ENCODE measurements around the gene SIPA1L3.

SIPA1L3 gene

DNA sequence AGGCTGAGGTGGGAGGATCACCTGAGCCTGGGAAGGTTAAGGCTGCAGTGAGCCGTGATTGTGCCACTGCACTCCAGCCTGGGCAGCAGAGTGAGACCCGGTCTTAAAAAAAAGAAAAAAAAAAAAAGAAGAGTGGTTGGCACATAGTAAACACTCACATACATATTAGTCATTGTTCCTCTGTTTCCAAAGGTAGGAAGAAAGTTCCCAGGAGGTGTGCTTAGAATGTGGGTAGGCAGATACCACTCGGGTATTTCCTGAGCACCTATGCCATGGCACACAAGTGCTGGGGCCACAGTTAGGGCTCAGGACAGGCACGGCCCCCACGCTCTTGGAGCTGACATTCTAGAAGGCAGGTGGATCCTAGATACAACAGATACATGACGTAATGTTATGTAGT, 41.4 kb downstream of the SIPA1L3 start:
- DNase-seq (ENCODE audit: low spot score), result no peak

- DNase-seq (ENCODE audit: low spot score), result no peak
These were observed 43.6 kb downstream of the SIPA1L3 start for GRCh38 chr19:37950471-37951175.

DNA sequence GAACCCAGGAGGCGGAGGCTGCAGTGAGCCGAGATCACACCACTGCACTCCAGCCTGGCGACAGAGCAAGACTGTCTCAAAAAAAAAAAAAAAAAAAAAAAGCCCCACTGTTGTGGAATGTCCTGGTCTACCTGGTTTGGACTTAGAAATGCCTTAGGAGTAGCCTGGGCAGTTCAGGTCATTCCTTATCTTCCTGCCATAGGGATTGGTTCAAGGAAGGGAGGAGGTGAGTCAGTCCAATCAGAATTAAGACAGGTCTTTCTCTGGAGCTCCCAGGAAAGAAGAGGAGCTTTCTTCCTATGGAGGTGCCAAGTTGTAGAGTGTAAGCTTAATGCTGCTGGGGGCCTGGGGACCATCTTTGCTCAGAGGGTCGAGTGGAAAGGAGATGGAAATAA, 44.8 kb downstream of the SIPA1L3 start:
- DNase-seq (ENCODE audit: low spot score), result no peak

DNA sequence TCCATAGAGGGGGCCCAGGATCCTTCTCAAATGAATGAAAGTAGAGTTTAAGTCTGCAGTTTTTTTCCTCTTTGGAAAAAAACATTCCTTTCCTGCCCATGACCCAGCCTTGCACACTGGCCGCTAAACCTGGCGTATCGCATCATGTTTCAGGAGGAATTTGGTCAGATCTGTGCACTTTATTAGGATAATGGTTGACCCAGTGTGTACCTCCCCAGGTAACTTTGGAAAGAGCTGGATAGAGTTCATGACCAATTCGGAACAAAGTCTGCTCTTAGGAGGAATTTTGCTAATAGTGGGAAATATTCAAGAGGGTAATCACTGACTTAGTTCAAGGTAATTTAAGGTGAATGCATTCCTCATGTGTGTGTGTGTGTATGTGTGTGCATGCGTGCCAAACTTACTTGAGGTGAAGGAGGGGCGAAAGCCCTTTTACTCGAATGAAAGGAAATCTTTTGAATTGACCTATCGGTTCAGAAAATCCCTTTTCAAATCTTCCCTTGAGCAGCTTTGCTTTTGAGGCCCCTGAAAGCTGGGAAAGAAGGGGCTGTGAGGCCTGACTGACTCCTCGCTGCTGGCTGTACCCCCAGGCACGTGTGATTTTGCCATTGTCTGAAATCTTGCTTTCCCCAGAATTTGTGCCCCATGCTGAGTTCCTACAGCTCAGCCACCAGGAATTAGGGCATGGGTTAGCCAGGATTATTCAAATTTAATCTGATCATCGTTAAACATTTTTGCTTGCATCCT, 46.3 kb downstream of the SIPA1L3 start:
- no peak for DNase-seq (ENCODE audit: low spot score)

GRCh38 chr19:37953918-37954303, 46.9 kb downstream of the SIPA1L3 start:
- DNase-seq (ENCODE audit: low spot score), result no peak

GRCh38 chr19:37954421-37954874, 47.4 kb downstream of the SIPA1L3 start:
- no peak for DNase-seq (ENCODE audit: low spot score)

DNA sequence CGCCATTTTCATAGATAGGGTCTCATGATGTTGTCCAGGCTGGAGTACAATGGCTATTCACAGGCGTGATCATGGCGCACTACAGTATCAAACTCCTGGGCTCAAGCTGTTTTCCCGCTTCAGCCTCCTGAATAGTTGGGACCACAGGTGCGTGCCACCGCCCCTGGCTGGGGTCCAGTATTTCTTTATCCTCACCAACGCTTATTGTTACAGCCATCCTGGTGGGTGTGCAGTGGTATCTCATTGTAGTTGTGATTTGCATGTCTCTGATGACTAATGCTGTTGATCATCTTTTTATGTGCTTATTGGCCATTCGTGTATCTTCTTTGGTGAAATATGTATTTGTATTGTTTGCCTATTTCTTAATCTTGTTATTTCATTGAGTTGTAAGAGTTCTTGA, 49.0 kb downstream of the SIPA1L3 start:
- DNase-seq (ENCODE audit: low spot score), result no peak

DNA sequence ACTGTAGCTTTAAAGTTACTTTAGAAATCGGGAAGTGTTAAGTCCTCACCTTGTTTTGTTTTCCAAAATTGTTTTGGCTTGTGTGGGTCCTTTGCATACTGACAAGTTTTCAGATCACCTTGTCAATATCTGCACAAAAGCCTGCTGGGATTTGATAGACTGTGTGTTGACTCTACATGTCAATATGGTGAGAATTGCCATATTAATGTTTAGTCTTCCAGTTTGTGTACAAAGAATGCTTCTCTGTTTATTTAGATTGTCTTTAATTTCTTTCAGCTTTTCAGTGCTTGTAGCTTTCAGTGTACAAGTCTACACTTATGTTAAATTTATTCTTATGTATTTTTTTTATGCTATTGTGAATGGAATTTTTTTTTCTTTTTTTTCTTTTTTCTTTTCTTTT, 50.2 kb downstream of the SIPA1L3 start:
- no peak for DNase-seq (ENCODE audit: low spot score)

DNA sequence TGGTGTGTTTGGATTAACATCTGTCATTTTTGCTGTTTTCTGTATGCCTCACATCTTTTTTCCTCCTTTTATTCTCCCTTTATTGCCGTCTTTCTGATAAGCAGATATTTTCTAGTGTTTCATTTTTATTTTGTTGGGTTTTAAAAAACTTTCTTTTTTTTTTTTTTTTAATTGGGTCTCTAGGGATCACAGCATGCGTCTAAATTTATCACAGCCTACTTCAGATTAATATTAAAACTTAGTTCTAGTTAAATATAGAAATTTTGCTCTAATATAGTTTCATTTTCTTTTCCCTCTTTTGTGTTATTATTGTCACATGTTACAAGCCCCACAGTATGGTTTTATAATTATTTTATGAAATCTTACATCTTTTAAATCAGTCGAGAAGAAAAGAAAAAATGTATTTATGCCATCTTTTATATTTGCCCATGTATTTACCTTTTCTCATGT, 52.7 kb downstream of the SIPA1L3 start:
- DNase-seq (ENCODE audit: low spot score), result no peak

- no peak for DNase-seq (ENCODE audit: low spot score)
These were observed 54.2 kb downstream of the SIPA1L3 start for GRCh38 chr19:37961198-37961597.

DNA sequence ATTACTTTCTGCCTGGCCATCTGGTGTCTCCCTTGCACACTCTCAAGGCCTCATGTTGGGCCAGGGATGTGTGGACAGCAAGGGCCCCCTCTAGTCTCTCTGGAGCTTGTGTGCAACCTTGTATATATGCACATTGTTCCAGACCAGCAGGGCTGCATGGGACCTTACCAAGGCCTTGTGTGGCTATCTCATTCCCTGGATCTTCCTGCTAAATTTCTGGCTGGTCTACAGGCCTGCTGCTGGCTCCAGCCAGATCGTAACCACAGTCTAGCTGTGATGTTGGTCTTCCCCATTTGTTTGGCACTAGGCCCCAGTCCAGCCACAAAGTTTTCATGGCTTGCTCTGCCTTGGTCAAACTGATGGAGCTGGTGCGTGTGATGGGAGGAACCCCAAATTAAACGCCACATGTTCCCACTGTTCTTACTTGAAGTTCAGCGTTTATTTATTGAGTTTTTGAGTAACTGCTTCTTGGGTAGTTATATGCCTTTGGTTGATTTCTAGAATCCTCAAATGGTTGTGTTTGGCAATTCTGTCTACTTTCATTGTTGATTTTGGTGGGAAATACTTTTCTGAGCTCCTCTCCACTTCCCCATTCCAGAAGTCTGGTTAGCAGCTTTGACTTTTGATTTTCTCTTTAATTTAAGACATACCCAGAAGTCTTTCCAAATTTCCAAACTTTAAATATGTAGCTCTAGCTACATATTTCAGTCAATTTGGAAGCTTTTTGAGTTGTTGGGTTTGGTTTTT, 56.4 kb downstream of the SIPA1L3 start:
- DNase-seq (ENCODE audit: low spot score), result no peak

DNA sequence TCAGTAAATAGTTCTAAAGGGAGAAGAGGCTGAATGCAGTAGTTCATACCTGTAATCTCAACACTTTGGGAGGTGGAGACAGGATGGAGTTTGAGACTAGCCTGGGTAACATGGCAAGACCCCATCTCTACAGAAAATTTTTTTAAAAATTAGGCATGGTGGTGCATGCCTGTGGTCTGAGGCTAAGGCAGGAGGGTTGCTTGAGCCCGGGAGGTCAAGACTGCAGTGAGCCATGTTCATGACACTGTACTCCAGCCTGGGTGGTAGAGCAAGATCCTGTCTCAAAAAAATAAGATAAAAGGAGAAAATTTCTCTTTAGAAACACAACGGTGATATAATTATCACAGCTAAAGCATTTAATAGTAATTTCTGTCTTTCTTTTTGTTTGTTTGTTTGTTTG, 57.1 kb downstream of the SIPA1L3 start:
- no peak for DNase-seq (ENCODE audit: low spot score)

DNA sequence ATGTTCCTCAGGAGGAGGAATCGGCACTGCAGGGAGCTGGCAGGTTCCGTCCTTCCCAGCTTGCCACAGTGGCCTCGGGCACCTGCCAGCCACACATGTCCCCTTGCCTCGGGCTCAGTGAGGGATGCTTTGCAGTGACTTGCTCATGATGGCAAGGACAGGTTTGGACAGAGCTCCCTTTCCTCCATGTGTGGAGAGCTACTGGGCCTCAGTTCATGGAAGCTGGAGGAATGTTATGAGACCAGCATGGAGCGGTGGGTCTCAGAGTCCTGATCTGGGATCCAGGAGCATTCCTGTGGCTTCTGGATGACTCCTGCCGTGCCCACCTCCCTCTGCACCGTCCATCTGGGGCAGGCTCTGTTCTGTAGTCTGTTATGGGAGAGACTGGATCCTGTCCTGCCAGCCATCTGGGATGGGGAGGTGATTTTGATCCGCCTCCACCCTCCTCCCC, 59.2 kb downstream of the SIPA1L3 start:
- no peak for DNase-seq (ENCODE audit: low spot score)

GRCh38 chr19:37966662-37967231, 59.7 kb downstream of the SIPA1L3 start:
- DNase-seq (ENCODE audit: low spot score), result no peak

DNA sequence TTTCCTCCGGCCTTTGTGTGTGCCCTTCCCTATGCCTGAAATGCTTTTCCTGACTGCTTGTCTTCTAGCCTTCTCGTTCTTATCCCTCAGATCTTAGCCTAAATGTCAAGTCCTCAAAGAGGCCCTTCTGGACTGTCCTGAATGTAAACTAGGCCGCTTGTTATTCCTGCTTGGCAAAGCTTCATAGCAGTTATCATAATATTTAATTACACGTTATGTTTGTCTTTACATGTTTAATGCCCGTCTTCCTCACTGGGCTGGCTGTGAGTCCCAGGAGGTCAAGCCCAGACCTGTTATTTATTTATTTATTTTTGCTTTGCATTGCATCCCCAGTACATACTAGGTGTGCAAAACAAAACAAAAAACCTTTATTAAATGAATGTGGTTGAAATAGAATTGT, 62.7 kb downstream of the SIPA1L3 start:
- no peak for DNase-seq (ENCODE audit: low spot score)

- DNase-seq (ENCODE audit: low spot score), result no peak
These were observed 63.7 kb downstream of the SIPA1L3 start for GRCh38 chr19:37970699-37971098.

DNA sequence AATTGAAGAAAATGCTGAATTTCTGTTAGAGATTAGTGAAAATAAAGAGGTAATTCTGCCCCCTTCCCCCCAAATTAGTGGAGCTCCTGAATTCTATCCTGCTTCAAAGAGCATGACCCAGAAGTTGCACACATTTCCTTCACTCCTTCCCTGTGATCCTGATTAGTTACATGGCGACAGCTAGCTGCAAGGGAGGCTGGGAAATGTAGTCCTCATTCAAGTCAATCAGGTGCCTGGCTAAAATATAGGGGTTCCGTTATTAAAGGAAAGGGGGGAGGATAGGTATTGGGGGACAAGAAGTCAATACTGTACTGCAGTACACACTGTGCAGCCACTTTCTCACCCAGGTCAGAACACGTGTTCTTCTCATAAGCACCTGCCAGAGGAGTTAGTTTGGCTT, 65.8 kb downstream of the SIPA1L3 start:
- DNase-seq (ENCODE audit: low spot score), result no peak

DNA sequence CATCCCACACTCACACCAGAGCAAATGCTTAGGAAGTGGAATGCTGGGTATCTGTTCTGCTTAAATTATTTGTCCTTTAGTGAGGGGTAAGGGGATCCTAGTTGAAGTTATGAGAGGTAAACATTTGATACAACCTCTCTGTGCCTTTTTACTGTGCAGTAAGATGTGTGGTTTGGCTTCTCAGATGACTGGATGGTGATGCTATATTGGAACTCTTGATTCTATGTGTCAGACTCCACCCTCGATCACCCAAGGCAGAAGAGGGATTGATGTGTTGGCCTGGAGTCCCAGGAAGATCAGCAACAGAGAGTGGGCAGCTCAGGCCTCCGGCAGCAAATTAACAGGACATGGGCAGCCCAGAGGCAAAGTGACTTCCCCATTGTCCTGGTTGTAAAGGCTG, 66.7 kb downstream of the SIPA1L3 start:
- DNase-seq (ENCODE audit: low spot score), result no peak

DNA sequence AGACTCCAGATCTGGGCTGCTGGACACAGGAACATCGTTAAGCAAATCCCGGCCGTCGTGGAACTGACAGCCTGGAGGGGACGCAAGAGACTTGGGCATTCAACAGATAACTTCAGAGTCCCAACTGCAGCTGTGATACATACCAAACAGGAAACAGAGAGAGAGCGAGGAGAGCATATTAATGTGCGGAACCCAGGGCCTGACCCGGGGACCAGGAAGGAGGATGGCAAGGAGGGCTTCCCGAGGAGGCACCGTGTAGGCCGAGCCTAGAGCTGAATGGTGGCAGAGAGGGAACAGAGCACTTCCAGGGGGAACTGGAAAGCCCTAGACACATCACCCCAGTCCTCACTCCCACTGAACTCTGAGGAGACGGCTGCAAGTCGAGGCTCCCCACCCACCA, 68.1 kb downstream of the SIPA1L3 start:
- DNase-seq (ENCODE audit: low spot score), result no peak

DNA sequence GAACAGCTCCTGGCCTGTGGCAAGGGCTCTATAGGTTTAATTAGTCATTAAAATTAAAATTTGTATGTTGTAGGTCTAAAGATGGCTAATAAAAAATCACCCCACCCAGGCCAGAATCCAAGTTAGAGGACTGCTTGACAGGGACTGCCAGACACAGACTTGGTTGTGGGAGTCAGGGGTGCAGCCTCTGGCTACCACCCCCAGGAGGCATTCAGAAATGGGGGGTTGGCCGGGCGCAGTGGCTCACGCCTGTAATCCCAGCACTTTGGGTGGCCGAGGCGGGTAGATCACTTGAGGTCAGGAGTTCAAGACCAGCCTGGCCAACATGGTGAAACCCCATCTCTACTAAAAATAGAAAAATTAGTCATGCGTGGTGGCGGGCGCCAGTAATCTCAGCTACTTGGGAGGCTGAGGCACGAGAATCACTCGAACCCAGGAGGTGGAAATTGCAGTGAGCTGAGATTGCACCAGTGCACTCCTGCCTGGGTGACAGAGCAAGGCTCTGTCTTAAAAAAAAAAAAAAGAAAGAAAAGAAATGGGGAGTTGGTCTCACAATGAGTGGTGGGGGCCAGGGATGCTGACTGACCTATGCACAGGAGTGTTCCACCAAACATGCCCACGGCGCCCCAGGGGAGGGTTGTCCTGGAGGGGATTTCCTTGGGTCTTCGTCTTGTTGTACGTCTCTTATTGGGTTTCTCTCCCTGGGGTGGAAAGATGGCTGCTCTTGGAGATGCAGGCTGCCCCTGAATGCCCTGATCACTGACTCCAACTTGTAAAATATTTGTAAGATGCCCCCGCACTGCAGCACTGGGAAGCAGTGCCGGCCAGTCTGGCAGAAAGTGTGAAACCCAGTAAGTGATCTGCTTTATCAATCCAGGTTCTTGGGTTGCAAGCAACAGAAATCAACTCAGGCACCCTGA, 68.8 kb downstream of the SIPA1L3 start:
- DNase-seq (ENCODE audit: low spot score), result no peak

DNA sequence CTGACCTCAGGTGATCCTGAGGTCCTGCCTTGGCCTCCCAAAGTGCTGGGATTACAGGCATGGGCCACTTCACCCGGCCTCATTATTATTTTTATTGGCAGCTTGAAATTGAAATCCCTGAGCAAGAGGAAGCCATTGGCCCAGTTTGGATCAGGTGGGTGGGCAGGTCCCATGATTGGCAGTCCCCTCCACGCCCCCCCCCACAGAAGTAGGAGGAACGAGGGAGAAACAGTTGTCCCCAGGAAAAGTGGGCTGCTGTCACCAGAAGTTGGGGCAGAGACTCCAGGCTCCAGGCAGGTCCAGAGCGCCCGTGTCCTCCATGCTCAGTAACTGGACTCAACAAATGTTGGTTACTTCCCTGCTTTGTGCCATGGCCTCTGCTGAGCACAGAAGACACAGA, 70.4 kb downstream of the SIPA1L3 start:
- no peak for DNase-seq (ENCODE audit: low spot score)

Measured in activated CD4-positive, alpha-beta T cell treated with anti-CD3 and anti-CD28 coated beads, Interleukin-2, Interleukin-4, amounts not matched to agents 100 ng/mL and 50 ng/mL, durations not matched to agents 16 hours and 8 hours (primary cell).